ENCODE results near the gene GRK4. TPM values are rescaled to one million over a fixed set of nuclear protein-coding genes. Genes with fewer than 3 reads are reported as not detected.

The GRK4 gene
- total and polyA plus RNA-seq, 2 donors (not counting 1 experiment from before 2014, with no cell fraction given), result 0.73 to 2.3 TPM

GRCh38 chr4:2968381-2968780, 5.0 kb downstream of the GRK4 start:
- ATAC-seq (ENCODE audit: low read depth) (no peak), DNase-seq (no peak)
- Histone ChIP-seq H3K27ac (ENCODE audit: low read length in 2 of 2) (no peak overlapping the region), H3K4me1 (ENCODE audit: control insufficient read depth in 2 of 2, insufficient read depth in 2 of 2, low read length in 2 of 2) (peaks cover 7 to 9% of the 10 kb centered on the region in 2 donors), H2AFZ (ENCODE audit: insufficient read depth, low read depth, low read length, poor library complexity, severe bottlenecking) (no peak overlapping the region), H3K27me3 (replicated peaks in 1 of 4; ENCODE audit: control extremely low read depth in 1 of 4, control insufficient read depth in 3 of 4, insufficient read depth in 4 of 4, low read length in 3 of 4) (no peaks in the 10 kb centered on the region), H4K20me1 (ENCODE audit: control insufficient read depth, insufficient read depth, low read length, poor library complexity, severe bottlenecking) (no peaks in the 10 kb centered on the region), H3K9me3 (ENCODE audit: control extremely low read depth in 1 of 3, control insufficient read depth in 2 of 3, insufficient read depth in 1 of 3, low read length in 2 of 3) (no peaks in the 10 kb centered on the region), H3K4me2 (replicated peaks; ENCODE audit: low read depth, low read length, poor library complexity, severe bottlenecking) (no peak overlapping the region), H3K79me2 (ENCODE audit: control insufficient read depth, insufficient read depth, low read length) (no peaks in the 10 kb centered on the region), H3K36me3 (replicated peaks in 1 of 2; ENCODE audit: control extremely low read depth in 1 of 2, control insufficient read depth in 1 of 2, extremely low read depth in 1 of 2, insufficient read depth in 2 of 2, low read length in 1 of 2) (no peaks in the 10 kb centered on the region), H3K4me3 (ENCODE audit: control extremely low read depth in 1 of 5, extremely low read depth in 1 of 5, insufficient read depth in 1 of 5, low read depth in 2 of 5, low read length in 4 of 5) (no peak overlapping the region), H3K9ac (ENCODE audit: low read length) (no peak overlapping the region)
- Mint-ChIP-seq H3K27me3 (no peaks in the 10 kb centered on the region), H3K9me3 (ENCODE audit: insufficient read depth) (no peaks in the 10 kb centered on the region), H3K27ac (no peak overlapping the region), H3K4me1 (peaks cover 5% of the 10 kb centered on the region), H3K4me3 (no peak overlapping the region)
- intact Hi-C loops (cut with micrococcal nuclease), result no loop called here
- 94% methylated on average over 2 of the region's 3 CpGs for WGBS (ENCODE audit: insufficient coverage)
- ChIA-PET POLR2A (no interaction called here), CTCF (interaction anchor here (1.0 kb wide), 1 partner anchor 10 kb away, joined by 3 read pairs; no protein-coding TSS in a partner anchor)
- TF ChIP-seq, protein P1, sequence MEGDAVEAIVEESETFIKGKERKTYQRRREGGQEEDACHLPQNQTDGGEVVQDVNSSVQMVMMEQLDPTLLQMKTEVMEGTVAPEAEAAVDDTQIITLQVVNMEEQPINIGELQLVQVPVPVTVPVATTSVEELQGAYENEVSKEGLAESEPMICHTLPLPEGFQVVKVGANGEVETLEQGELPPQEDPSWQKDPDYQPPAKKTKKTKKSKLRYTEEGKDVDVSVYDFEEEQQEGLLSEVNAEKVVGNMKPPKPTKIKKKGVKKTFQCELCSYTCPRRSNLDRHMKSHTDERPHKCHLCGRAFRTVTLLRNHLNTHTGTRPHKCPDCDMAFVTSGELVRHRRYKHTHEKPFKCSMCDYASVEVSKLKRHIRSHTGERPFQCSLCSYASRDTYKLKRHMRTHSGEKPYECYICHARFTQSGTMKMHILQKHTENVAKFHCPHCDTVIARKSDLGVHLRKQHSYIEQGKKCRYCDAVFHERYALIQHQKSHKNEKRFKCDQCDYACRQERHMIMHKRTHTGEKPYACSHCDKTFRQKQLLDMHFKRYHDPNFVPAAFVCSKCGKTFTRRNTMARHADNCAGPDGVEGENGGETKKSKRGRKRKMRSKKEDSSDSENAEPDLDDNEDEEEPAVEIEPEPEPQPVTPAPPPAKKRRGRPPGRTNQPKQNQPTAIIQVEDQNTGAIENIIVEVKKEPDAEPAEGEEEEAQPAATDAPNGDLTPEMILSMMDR (IDR thresholded peaks at IDR 0.05), result no peak
- TF ChIP-seq EZH2 (IDR thresholded peaks at IDR 0.05; ENCODE audit: borderline replicate concordance, insufficient read depth, low read depth, low read length, poor library complexity, severe bottlenecking), result no peak

GRCh38 chr4:2971275-2971674, 7.9 kb downstream of the GRK4 start:
- POLR2A ChIA-PET, result no interaction called here
- H3K27ac Mint-ChIP-seq, result no peak overlapping the region
- no peaks in the 10 kb centered on the region for H3K9me3 ChIP-seq (ENCODE audit: control extremely low read depth in 1 of 3, control insufficient read depth in 2 of 3, insufficient read depth in 1 of 3, low read length in 2 of 3)
- 85% methylated on average over 3 of the region's 3 CpGs for WGBS (ENCODE audit: insufficient coverage)
- H2AFZ ChIP-seq (ENCODE audit: insufficient read depth, low read depth, low read length, poor library complexity, severe bottlenecking), result no peak overlapping the region
- DNase-seq (no peak), ATAC-seq (ENCODE audit: low read depth) (no peak)
- H4K20me1 ChIP-seq (ENCODE audit: control insufficient read depth, insufficient read depth, low read length, poor library complexity, severe bottlenecking), result no peaks in the 10 kb centered on the region
- no peaks in the 10 kb centered on the region for H3K4me1 ChIP-seq (ENCODE audit: control insufficient read depth in 2 of 2, insufficient read depth in 2 of 2, low read length in 2 of 2)
- no peaks in the 10 kb centered on the region for H3K27me3 Mint-ChIP-seq
- H3K4me3 ChIP-seq (ENCODE audit: control extremely low read depth in 1 of 5, extremely low read depth in 1 of 5, insufficient read depth in 1 of 5, low read depth in 2 of 5, low read length in 4 of 5), result no peak overlapping the region
- H3K27me3 ChIP-seq (replicated peaks in 1 of 4; ENCODE audit: control extremely low read depth in 1 of 4, control insufficient read depth in 3 of 4, insufficient read depth in 4 of 4, low read length in 3 of 4), result no peaks in the 10 kb centered on the region
- no peak overlapping the region for H3K4me3 Mint-ChIP-seq
- no peaks in the 10 kb centered on the region for H3K4me1 Mint-ChIP-seq
- H3K27ac ChIP-seq (ENCODE audit: low read length in 2 of 2), result no peak overlapping the region
- no peaks in the 10 kb centered on the region for H3K36me3 ChIP-seq (replicated peaks in 1 of 2; ENCODE audit: control extremely low read depth in 1 of 2, control insufficient read depth in 1 of 2, extremely low read depth in 1 of 2, insufficient read depth in 2 of 2, low read length in 1 of 2)
- CTCF ChIA-PET, result no interaction called here
- no peak overlapping the region for H3K9ac ChIP-seq (ENCODE audit: low read length)
- H3K4me2 ChIP-seq (replicated peaks; ENCODE audit: low read depth, low read length, poor library complexity, severe bottlenecking), result no peak overlapping the region
- intact Hi-C loops (cut with micrococcal nuclease), result no loop called here
- TF ChIP-seq, protein P1 (IDR thresholded peaks at IDR 0.05), result no peak
- no peaks in the 10 kb centered on the region for H3K9me3 Mint-ChIP-seq (ENCODE audit: insufficient read depth)
- no peaks in the 10 kb centered on the region for H3K79me2 ChIP-seq (ENCODE audit: control insufficient read depth, insufficient read depth, low read length)
